Measurements from ENCODE around the gene LTBP3. TPM values are rescaled to one million over a fixed set of nuclear protein-coding genes. Genes with fewer than 3 reads are reported as not detected.
"Not testable (repeated sequence)": the region's sequence is repeated elsewhere in the genome, so short reads cannot be mapped to it uniquely, and the experiment has no call there.

The LTBP3 gene
- total and polyA plus RNA-seq, 4 donors = 47.5 to 198 (median 114) TPM

- 53% methylated on average over 5 of the region's 5 CpGs for WGBS (ENCODE audit: insufficient coverage)
- no peak overlapping the region for H3K27ac ChIP-seq (ENCODE audit: low read depth, low read length)
- no peaks in the 10 kb centered on the region for H3K4me1 ChIP-seq (ENCODE audit: control insufficient read depth, insufficient read depth, low read length)
- DNase-seq (ENCODE audit: low read depth in 4 of 6, low spot score in 6 of 6) = no peak
- no peaks in the 10 kb centered on the region for H3K36me3 ChIP-seq (ENCODE audit: control insufficient read depth, insufficient read depth, low read length)
- no peak overlapping the region for H3K4me3 ChIP-seq (ENCODE audit: low read depth, low read length)
- H3K9me3 ChIP-seq (ENCODE audit: control insufficient read depth, insufficient read depth, low read length) = no peaks in the 10 kb centered on the region
- H3K27me3 ChIP-seq (ENCODE audit: control insufficient read depth, insufficient read depth, low read length) = no peaks in the 10 kb centered on the region
Observed at GRCh38 chr11:65516135-65516968, 41.8 kb downstream of the LTBP3 start.

- DNase-seq (ENCODE audit: low read depth in 4 of 6, low spot score in 6 of 6); H3K27me3 ChIP-seq (ENCODE audit: control insufficient read depth, insufficient read depth, low read length): not testable (repeated sequence)
- no CpG with 5 or more reads among the region's 3 CpGs for WGBS (ENCODE audit: insufficient coverage)
Observed at GRCh38 chr11:65512311-65512710, 45.8 kb downstream of the LTBP3 start.

GRCh38 chr11:65506772-65507505 is 51.2 kb downstream of the LTBP3 start:
- H3K4me3 ChIP-seq (ENCODE audit: low read depth, low read length) = peak overlapping the region; percentile 75
- peak in 3 of 6 donors; percentile 28 to 83 (median 32) for DNase-seq (ENCODE audit: low read depth in 4 of 6, low spot score in 6 of 6)
- H3K4me1 ChIP-seq (ENCODE audit: control insufficient read depth, insufficient read depth, low read length) = peaks cover 25% of the 10 kb centered on the region
- no peaks in the 10 kb centered on the region for H3K9me3 ChIP-seq (ENCODE audit: control insufficient read depth, insufficient read depth, low read length)
- no peaks in the 10 kb centered on the region for H3K27me3 ChIP-seq (ENCODE audit: control insufficient read depth, insufficient read depth, low read length)
- H3K27ac ChIP-seq (ENCODE audit: low read depth, low read length) = peak overlapping the region; percentile 99
- WGBS (ENCODE audit: insufficient coverage) = 17% methylated on average over 5 of the region's 7 CpGs
- H3K36me3 ChIP-seq (ENCODE audit: control insufficient read depth, insufficient read depth, low read length) = peaks cover 14% of the 10 kb centered on the region

More at GRCh38 chr11:65512311-65512710, 45.8 kb downstream of the LTBP3 start:
- not testable (repeated sequence) for H3K4me3 ChIP-seq (ENCODE audit: low read depth, low read length); H3K27ac ChIP-seq (ENCODE audit: low read depth, low read length); H3K36me3 ChIP-seq (ENCODE audit: control insufficient read depth, insufficient read depth, low read length); H3K9me3 ChIP-seq (ENCODE audit: control insufficient read depth, insufficient read depth, low read length)
- H3K4me1 ChIP-seq (ENCODE audit: control insufficient read depth, insufficient read depth, low read length) = peaks cover 16% of the 10 kb centered on the region

- no peak for DNase-seq (ENCODE audit: low read depth in 4 of 6, low spot score in 6 of 6)
- WGBS (ENCODE audit: insufficient coverage) = no CpG with 5 or more reads among the region's 4 CpGs
- Histone ChIP-seq H3K4me3 (ENCODE audit: low read depth, low read length) (peak overlapping the region; percentile 75), H3K4me1 (ENCODE audit: control insufficient read depth, insufficient read depth, low read length) (peaks cover 25% of the 10 kb centered on the region), H3K36me3 (ENCODE audit: control insufficient read depth, insufficient read depth, low read length) (peaks cover 14% of the 10 kb centered on the region), H3K27me3 (ENCODE audit: control insufficient read depth, insufficient read depth, low read length) (no peaks in the 10 kb centered on the region), H3K27ac (ENCODE audit: low read depth, low read length) (peak overlapping the region; percentile 99), H3K9me3 (ENCODE audit: control insufficient read depth, insufficient read depth, low read length) (no peaks in the 10 kb centered on the region)
Observed at GRCh38 chr11:65506290-65506771, 51.8 kb downstream of the LTBP3 start.

GRCh38 chr11:65505466-65506289 is 52.5 kb downstream of the LTBP3 start:
- peak overlapping the region; percentile 75 for H3K4me3 ChIP-seq (ENCODE audit: low read depth, low read length)
- peak overlapping the region; percentile 99 for H3K27ac ChIP-seq (ENCODE audit: low read depth, low read length)
- H3K27me3 ChIP-seq (ENCODE audit: control insufficient read depth, insufficient read depth, low read length) = no peaks in the 10 kb centered on the region
- 0% methylated on average over 2 of the region's 12 CpGs for WGBS (ENCODE audit: insufficient coverage)
- peaks cover 25% of the 10 kb centered on the region for H3K4me1 ChIP-seq (ENCODE audit: control insufficient read depth, insufficient read depth, low read length)
- no peaks in the 10 kb centered on the region for H3K9me3 ChIP-seq (ENCODE audit: control insufficient read depth, insufficient read depth, low read length)
- peak in 2 of 6 donors; percentile 26 to 47 for DNase-seq (ENCODE audit: low read depth in 4 of 6, low spot score in 6 of 6)
- peaks cover 14% of the 10 kb centered on the region for H3K36me3 ChIP-seq (ENCODE audit: control insufficient read depth, insufficient read depth, low read length)

- DNase-seq (ENCODE audit: low read depth in 4 of 6, low spot score in 6 of 6) = peak in 2 of 6 donors; percentile 45
- no peaks in the 10 kb centered on the region for H3K27me3 ChIP-seq (ENCODE audit: control insufficient read depth, insufficient read depth, low read length)
- peak overlapping the region; percentile 99 for H3K27ac ChIP-seq (ENCODE audit: low read depth, low read length)
- no CpG with 5 or more reads among the region's 8 CpGs for WGBS (ENCODE audit: insufficient coverage)
- no peaks in the 10 kb centered on the region for H3K9me3 ChIP-seq (ENCODE audit: control insufficient read depth, insufficient read depth, low read length)
- peaks cover 14% of the 10 kb centered on the region for H3K36me3 ChIP-seq (ENCODE audit: control insufficient read depth, insufficient read depth, low read length)
- peaks cover 25% of the 10 kb centered on the region for H3K4me1 ChIP-seq (ENCODE audit: control insufficient read depth, insufficient read depth, low read length)
- peak overlapping the region; percentile 75 for H3K4me3 ChIP-seq (ENCODE audit: low read depth, low read length)
Observed at GRCh38 chr11:65504674-65505465, 53.3 kb downstream of the LTBP3 start.

- WGBS (ENCODE audit: insufficient coverage) = 0% methylated on average over 2 of the region's 3 CpGs
- Histone ChIP-seq H3K27ac (ENCODE audit: low read depth, low read length) (peak overlapping the region; percentile 99), H3K4me3 (ENCODE audit: low read depth, low read length) (peak overlapping the region; percentile 75), H3K36me3 (ENCODE audit: control insufficient read depth, insufficient read depth, low read length) (peaks cover 14% of the 10 kb centered on the region), H3K9me3 (ENCODE audit: control insufficient read depth, insufficient read depth, low read length) (no peaks in the 10 kb centered on the region), H3K27me3 (ENCODE audit: control insufficient read depth, insufficient read depth, low read length) (no peaks in the 10 kb centered on the region), H3K4me1 (ENCODE audit: control insufficient read depth, insufficient read depth, low read length) (peaks cover 25% of the 10 kb centered on the region)
- DNase-seq (ENCODE audit: low read depth in 4 of 6, low spot score in 6 of 6) = peak in 4 of 6 donors; percentile 24 to 71 (median 52)
Observed at GRCh38 chr11:65503949-65504673, 54.0 kb downstream of the LTBP3 start.

GRCh38 chr11:65503368-65503948 is 54.7 kb downstream of the LTBP3 start:
- H3K36me3 ChIP-seq (ENCODE audit: control insufficient read depth, insufficient read depth, low read length) = peaks cover 14% of the 10 kb centered on the region
- WGBS (ENCODE audit: insufficient coverage) = no CpG with 5 or more reads among the region's 3 CpGs
- peak overlapping the region; percentile 99 for H3K27ac ChIP-seq (ENCODE audit: low read depth, low read length)
- peak in 1 of 6 donors; percentile 30 for DNase-seq (ENCODE audit: low read depth in 4 of 6, low spot score in 6 of 6)
- peaks cover 21% of the 10 kb centered on the region for H3K4me1 ChIP-seq (ENCODE audit: control insufficient read depth, insufficient read depth, low read length)
- H3K4me3 ChIP-seq (ENCODE audit: low read depth, low read length) = peak overlapping the region; percentile 75
- no peaks in the 10 kb centered on the region for H3K9me3 ChIP-seq (ENCODE audit: control insufficient read depth, insufficient read depth, low read length)
- H3K27me3 ChIP-seq (ENCODE audit: control insufficient read depth, insufficient read depth, low read length) = no peaks in the 10 kb centered on the region

Data from spinal cord (tissue), 10 donors.